HEK293 (cell line): ENCODE measurements around the gene GNL3.
A peak's percentile ranks its signal among the peaks of the same experiment; 100 is the strongest.

Experiments
- CTCF ChIA-PET: fragments of 350-600 bp; formaldehyde crosslinking; extraction: SDS; loops from one replicate; lab custom pipeline; 2021; ENCODE audit warnings: antibody characterized with exemption; lab: Yijun Ruan, JAX
- POLR2A ChIA-PET: fragments of 300-600 bp; formaldehyde crosslinking; extraction: SDS; loops from one replicate; lab custom pipeline; 2020; ENCODE audit warnings: antibody characterized with exemption, inconsistent platforms; lab: Yijun Ruan, JAX
- H3K27ac ChIP-seq: fragments of 200-500 bp; sonication (Bioruptor generic); 2 replicates; pipeline ENCODE4 v1.5.1; 2014; ENCODE audit warnings: low read depth, low read length, control low read depth, inconsistent platforms; ENCODE audit errors: extremely low read depth
- H3K36me3 ChIP-seq, 2 experiments: fragments of 200-500 bp in 1 of 2; sonication (Bioruptor generic) in 1 of 2; 1 replicate in 1 of 2; 2 replicates in 1 of 2; pipeline ENCODE4 v1.5.1; 2014 to 2017; ENCODE audit warnings: inconsistent platforms in 2 of 2, low read length in 2 of 2; ENCODE audit not compliant: control insufficient read depth in 2 of 2, insufficient read depth in 1 of 2
- H3K4me1 ChIP-seq: fragments of 200-500 bp; sonication (Bioruptor generic); 2 replicates; pipeline ENCODE4 v1.5.1; 2014; ENCODE audit warnings: mild to moderate bottlenecking, low read length, inconsistent platforms; ENCODE audit not compliant: control insufficient read depth, insufficient read depth
- H3K4me3 ChIP-seq: 2 replicates; pipeline ENCODE4 v1.5.1; 2011; ENCODE audit warnings: low read depth, mild to moderate bottlenecking, control low read depth, low read length, moderate library complexity
- H3K9me3 ChIP-seq: fragments of 200-500 bp; sonication (Bioruptor generic); 2 replicates; pipeline ENCODE4 v1.5.1; 2014; ENCODE audit warnings: low read depth, low read length, inconsistent platforms; ENCODE audit not compliant: control insufficient read depth, insufficient read depth
- HOXA7 ChIP-seq: sonication (generic); formaldehyde crosslinking; IDR thresholded peaks from 2 replicates; pipeline ENCODE4 v1.8.1; 2022; ENCODE audit warnings: missing genetic modification reagents, borderline replicate concordance
- KLF1 ChIP-seq: fragments of 450-650 bp; formaldehyde crosslinking; IDR thresholded peaks from 2 replicates; pipeline ENCODE4 v1.5.1; 2016; ENCODE audit warnings: missing biosample characterization, missing genetic modification characterization
- KLF16 ChIP-seq: fragments of 450-650 bp; formaldehyde crosslinking; IDR thresholded peaks from 2 replicates; pipeline ENCODE4 v1.5.1; 2017; ENCODE audit warnings: missing biosample characterization, missing genetic modification characterization
- KLF7 ChIP-seq: fragments of 450-650 bp; formaldehyde crosslinking; IDR thresholded peaks from 2 replicates; pipeline ENCODE4 v1.5.1; 2016; ENCODE audit warnings: missing biosample characterization, missing genetic modification characterization, borderline replicate concordance
- KLF8 ChIP-seq: fragments of 450-650 bp; formaldehyde crosslinking; IDR thresholded peaks from 2 replicates; pipeline ENCODE4 v1.5.1; 2016; ENCODE audit warnings: missing biosample characterization, missing genetic modification characterization
- MYNN ChIP-seq: fragments of 450-650 bp; formaldehyde crosslinking; IDR thresholded peaks from 2 replicates; pipeline ENCODE4 v1.5.1; 2016; ENCODE audit warnings: missing biosample characterization, missing genetic modification characterization, borderline replicate concordance
- SP2 ChIP-seq: fragments of 450-650 bp; formaldehyde crosslinking; IDR thresholded peaks from 2 replicates; pipeline ENCODE4 v1.5.1; 2016; ENCODE audit warnings: missing biosample characterization, missing genetic modification characterization
- WT1 ChIP-seq: fragments of 450-650 bp; formaldehyde crosslinking; IDR thresholded peaks from 2 replicates; pipeline ENCODE4 v1.5.1; 2016; ENCODE audit warnings: missing biosample characterization, missing genetic modification characterization
- YY2 ChIP-seq: fragments of 450-650 bp; formaldehyde crosslinking; IDR thresholded peaks from 2 replicates; pipeline ENCODE4 v1.5.1; 2016; ENCODE audit warnings: missing biosample characterization, missing genetic modification characterization
- ZBTB1 ChIP-seq: fragments of 450-650 bp; formaldehyde crosslinking; IDR thresholded peaks from 2 replicates; pipeline ENCODE4 v1.5.1; 2016; ENCODE audit warnings: missing biosample characterization, missing genetic modification characterization
- ZBTB11 ChIP-seq: fragments of 450-650 bp; formaldehyde crosslinking; conservative IDR thresholded peaks from 2 replicates; pipeline ENCODE4 v1.5.1; 2016; ENCODE audit warnings: low read depth, missing biosample characterization, missing genetic modification characterization
- ZNF114 ChIP-seq: fragments of 450-650 bp; formaldehyde crosslinking; IDR thresholded peaks from 2 replicates; pipeline ENCODE4 v1.5.0; 2017; ENCODE audit warnings: missing biosample characterization, missing genetic modification characterization
- ZNF132 ChIP-seq: fragments of 450-650 bp; formaldehyde crosslinking; IDR thresholded peaks from 2 replicates; pipeline ENCODE4 v1.5.1; 2017; ENCODE audit warnings: missing biosample characterization, missing genetic modification characterization, borderline replicate concordance
- ZNF140 ChIP-seq: fragments of 450-650 bp; formaldehyde crosslinking; IDR thresholded peaks from 2 replicates; pipeline ENCODE4 v1.5.1; 2016; ENCODE audit warnings: missing biosample characterization, missing genetic modification characterization
- ZNF175 ChIP-seq: fragments of 450-650 bp; formaldehyde crosslinking; IDR thresholded peaks from 2 replicates; pipeline ENCODE4 v1.5.1; 2016; ENCODE audit warnings: missing biosample characterization, missing genetic modification characterization
- ZNF23 ChIP-seq: fragments of 450-650 bp; formaldehyde crosslinking; IDR thresholded peaks from 2 replicates; pipeline ENCODE4 v1.5.1; 2016; ENCODE audit warnings: missing biosample characterization, missing genetic modification characterization, borderline replicate concordance
- ZNF311 ChIP-seq: fragments of 450-650 bp; formaldehyde crosslinking; IDR thresholded peaks from 2 replicates; pipeline ENCODE4 v1.5.1; 2017; ENCODE audit warnings: missing biosample characterization, missing genetic modification characterization, borderline replicate concordance
- ZNF354C ChIP-seq: fragments of 450-650 bp; formaldehyde crosslinking; IDR thresholded peaks from 2 replicates; pipeline ENCODE4 v1.5.1; 2016; ENCODE audit warnings: missing biosample characterization, missing genetic modification characterization, low read depth, borderline replicate concordance
- ZNF366 ChIP-seq: fragments of 450-650 bp; formaldehyde crosslinking; conservative IDR thresholded peaks from 2 replicates; pipeline ENCODE4 v1.5.1; 2016; ENCODE audit warnings: missing biosample characterization, missing genetic modification characterization
- ZNF416 ChIP-seq: fragments of 450-650 bp; formaldehyde crosslinking; IDR thresholded peaks from 2 replicates; pipeline ENCODE4 v1.5.1; 2016; ENCODE audit warnings: missing biosample characterization, missing genetic modification characterization
- ZNF449 ChIP-seq: fragments of 450-650 bp; formaldehyde crosslinking; IDR thresholded peaks from 2 replicates; pipeline ENCODE4 v1.5.1; 2017; ENCODE audit warnings: missing biosample characterization, mild to moderate bottlenecking, missing genetic modification characterization, moderate library complexity
- ZNF513 ChIP-seq: fragments of 450-650 bp; IDR thresholded peaks from 2 replicates; pipeline ENCODE4 v1.5.1; 2018; ENCODE audit warnings: missing biosample characterization, missing genetic modification characterization
- ZNF514 ChIP-seq: fragments of 450-650 bp; formaldehyde crosslinking; IDR thresholded peaks from 2 replicates; pipeline ENCODE4 v1.5.1; 2016; ENCODE audit warnings: missing biosample characterization, missing genetic modification characterization
- ZNF629 ChIP-seq: fragments of 450-650 bp; formaldehyde crosslinking; IDR thresholded peaks from 2 replicates; pipeline ENCODE4 v1.5.1; 2017; ENCODE audit warnings: missing biosample characterization, missing genetic modification characterization
- ZNF670 ChIP-seq: fragments of 450-650 bp; formaldehyde crosslinking; IDR thresholded peaks from 2 replicates; pipeline ENCODE4 v1.5.1; 2016; ENCODE audit warnings: missing biosample characterization, missing genetic modification characterization, low read depth
- ZSCAN18 ChIP-seq: fragments of 450-650 bp; formaldehyde crosslinking; IDR thresholded peaks from 2 replicates; pipeline ENCODE4 v1.5.1; 2016; ENCODE audit warnings: missing biosample characterization, missing genetic modification characterization
- ZSCAN23 ChIP-seq: fragments of 450-650 bp; formaldehyde crosslinking; IDR thresholded peaks from 2 replicates; pipeline ENCODE4 v1.5.1; 2016; ENCODE audit warnings: missing biosample characterization, missing genetic modification characterization
- ZSCAN4 ChIP-seq: fragments of 450-650 bp; formaldehyde crosslinking; IDR thresholded peaks from 2 replicates; pipeline ENCODE4 v1.5.1; 2017; ENCODE audit warnings: missing biosample characterization, missing genetic modification characterization

GNL3 gene

GRCh38 chr3:52685709-52686691 is at the start of gene GNL3, which contains the start of gene PBRM1:
Gene GNL3, plus strand, starts transcription at chr3:52686032. Its CDS starts 61 bp downstream, at chr3:52686093.
Gene PBRM1, minus strand, starts transcription at chr3:52685913.
- ChIA-PET CTCF (interaction anchor here (1.2 kb wide), 1 partner anchor 11 kb away, joined by 4 read pairs; no protein-coding TSS in a partner anchor), POLR2A (interaction anchor here (0.8 to 1.8 kb wide), 4 partner anchors 9 to 150 kb away, joined by 3 to 13 read pairs (median 6); partner anchors contain the start of genes GLT8D1, SPCS1 and UQCC5)
- Histone ChIP-seq H3K27ac (peak within 1 kb of the TSS; percentile 87), H3K9me3 (no peaks in the 10 kb centered on the region), H3K36me3 (peaks cover 33 to 59% of the 10 kb centered on the region in 2 experiments), H3K4me3 (peak within 1 kb of the TSS; percentile 89), H3K4me1 (peaks cover 2% of the 10 kb centered on the region; the same call in 1 of the 2 replicates)
- no peak for TF ChIP-seq ZNF449 (tag by site-specific recombination)
- no peak for TF ChIP-seq ZNF311 (tag by site-specific recombination)
- no peak for TF ChIP-seq ZNF132 (tag by site-specific recombination)
- TF ChIP-seq KLF16 (tag by site-specific recombination) = peak; percentile 67
- peak; percentile 27; the same call in 1 of the 2 replicates for TF ChIP-seq KLF1 (tag by site-specific recombination)
- peak; percentile 67 for TF ChIP-seq SP2 (tag by site-specific recombination)
- no peak for TF ChIP-seq ZNF670 (tag by site-specific recombination)
- no peak for TF ChIP-seq ZNF23
- no peak for TF ChIP-seq ZNF175 (tag by site-specific recombination)
- TF ChIP-seq ZSCAN23 = peak; percentile 39; the same call in 1 of the 2 replicates
- TF ChIP-seq ZBTB11 (tag by site-specific recombination) = peak; percentile 87
- peak; percentile 69 for TF ChIP-seq KLF8 (tag by site-specific recombination)
- TF ChIP-seq ZNF366 (tag by site-specific recombination) = no peak
- no peak for TF ChIP-seq ZNF416
- no peak for TF ChIP-seq ZNF354C
- TF ChIP-seq KLF7 = no peak
- 0 out of 2 replicates have a peak, but pooled peaks have one; percentile 24 for TF ChIP-seq YY2
- no peak for TF ChIP-seq MYNN
- TF ChIP-seq ZNF513 (tag by site-specific recombination) = no peak
- no peak for TF ChIP-seq ZNF514
- no peak for TF ChIP-seq HOXA7
- no peak for TF ChIP-seq ZBTB1 (tag by site-specific recombination)
- no peak for TF ChIP-seq ZSCAN18 (tag by site-specific recombination)
- TF ChIP-seq ZSCAN4 = no peak
- TF ChIP-seq ZNF629 (tag by site-specific recombination) = peak; percentile 54; the same call in 1 of the 2 replicates
- no peak for TF ChIP-seq WT1 (tag by site-specific recombination)
- TF ChIP-seq ZNF114 (tag by site-specific recombination) = no peak
- TF ChIP-seq ZNF140 (tag by site-specific recombination) = no peak
